ENCODE measurements around the gene COL5A2. TPM values are rescaled to one million over a fixed set of nuclear protein-coding genes. Genes with fewer than 3 reads are reported as not detected.

Gene COL5A2
- total and polyA plus RNA-seq, 8 donors = 122 to 324 (median 210) TPM

GRCh38 chr2:189074506-189074905, 105.1 kb downstream of the COL5A2 start:
- Histone ChIP-seq H3K36me3 (no peaks in the 10 kb centered on the region), H3K27ac (no peak overlapping the region), H3K27me3 (no peaks in the 10 kb centered on the region), H3K4me3 (no peak overlapping the region), H3K9me3 (no peaks in the 10 kb centered on the region), H3K4me1 (no peaks in the 10 kb centered on the region)
- DNase-seq (no peak), ATAC-seq (no peak)
- TF ChIP-seq CTCF (IDR thresholded peaks at IDR 0.05) = no peak
- intact Hi-C loops (cut with DNase I) = no loop called here

DNA sequence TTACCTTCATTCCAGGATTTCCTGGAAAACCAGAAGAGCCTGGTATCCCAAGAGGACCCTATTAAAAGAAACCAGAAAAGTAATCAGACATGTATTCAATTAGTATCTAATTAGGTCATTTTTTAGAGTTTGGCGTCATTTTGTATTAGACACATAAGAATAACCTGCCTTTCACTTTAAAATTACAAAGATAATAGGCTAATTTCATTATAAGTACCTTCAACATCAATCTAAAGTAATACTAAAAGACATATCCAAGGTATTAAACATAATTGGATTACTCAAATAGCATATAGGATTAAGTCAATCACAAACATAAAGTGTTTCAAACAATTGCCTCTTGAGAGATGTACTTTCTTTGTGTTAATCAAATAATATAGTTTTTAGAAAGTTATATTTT, 107.5 kb downstream of the COL5A2 start:
- TF ChIP-seq CTCF (IDR thresholded peaks at IDR 0.05) = no peak
- H3K4me1 ChIP-seq = no peaks in the 10 kb centered on the region
- no peak overlapping the region for H3K4me3 ChIP-seq
- intact Hi-C loops (cut with DNase I) = no loop called here
- H3K27ac ChIP-seq = no peak overlapping the region
- no peaks in the 10 kb centered on the region for H3K36me3 ChIP-seq
- ATAC-seq = no peak
- no peaks in the 10 kb centered on the region for H3K27me3 ChIP-seq
- H3K9me3 ChIP-seq = no peaks in the 10 kb centered on the region
- DNase-seq = no peak

GRCh38 chr2:189069855-189070619, 109.5 kb downstream of the COL5A2 start:
- Histone ChIP-seq H3K27me3 (no peaks in the 10 kb centered on the region), H3K36me3 (no peaks in the 10 kb centered on the region), H3K4me1 (no peaks in the 10 kb centered on the region), H3K27ac (no peak overlapping the region), H3K9me3 (no peaks in the 10 kb centered on the region), H3K4me3 (no peak overlapping the region)
- ATAC-seq (no peak), DNase-seq (no peak)
- no peak for TF ChIP-seq CTCF (IDR thresholded peaks at IDR 0.05)
- intact Hi-C loops (cut with DNase I) = no loop called here

DNA sequence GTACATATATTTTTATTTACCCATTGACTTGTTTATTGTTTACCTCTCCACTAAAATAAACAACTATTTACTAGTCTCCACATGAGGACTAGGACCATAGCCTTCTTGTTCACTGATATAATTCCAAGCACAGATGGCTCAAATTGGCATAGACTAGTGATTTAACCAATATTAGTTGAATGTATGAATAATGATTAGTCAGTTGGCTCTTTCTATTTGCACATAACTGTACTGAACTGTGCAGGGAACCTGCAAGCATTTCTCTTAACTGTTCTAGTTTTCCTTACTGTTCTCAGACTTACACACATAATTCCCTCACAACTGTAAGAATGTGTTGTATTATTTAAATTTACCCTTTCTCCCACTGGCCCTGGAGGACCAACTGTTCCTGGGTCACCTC, 113.5 kb downstream of the COL5A2 start:
- DNase-seq (no peak), ATAC-seq (no peak)
- Histone ChIP-seq H3K27me3 (no peaks in the 10 kb centered on the region), H3K36me3 (no peaks in the 10 kb centered on the region), H3K27ac (no peak overlapping the region), H3K9me3 (no peaks in the 10 kb centered on the region), H3K4me3 (no peak overlapping the region), H3K4me1 (no peaks in the 10 kb centered on the region)
- TF ChIP-seq CTCF (IDR thresholded peaks at IDR 0.05) = no peak
- intact Hi-C loops (cut with DNase I) = no loop called here

DNA sequence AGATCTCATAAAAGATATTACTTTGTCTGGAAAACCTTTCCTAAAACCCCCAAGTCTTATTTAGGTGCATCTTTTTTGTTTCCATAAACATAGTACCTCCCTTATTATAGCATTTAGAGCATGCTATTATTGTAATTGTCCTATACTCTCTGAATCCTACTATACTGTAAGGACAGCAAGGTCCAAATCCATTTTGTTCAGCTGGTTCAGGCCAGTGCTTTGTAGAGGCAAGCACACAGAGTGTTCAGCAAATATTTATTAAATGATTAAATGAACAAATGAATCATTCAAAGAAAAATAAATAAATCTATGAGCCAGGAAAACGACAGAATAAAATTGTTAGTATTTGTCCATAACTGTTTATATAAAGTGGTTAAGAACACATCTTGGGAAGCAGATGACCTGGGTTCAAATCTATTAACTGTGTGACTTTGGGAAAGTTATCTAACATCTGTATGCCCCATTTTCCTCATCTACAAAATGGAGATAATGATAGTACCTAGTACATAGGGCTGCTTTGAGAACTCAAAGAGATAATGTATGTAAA, 119.4 kb downstream of the COL5A2 start:
- no peaks in the 10 kb centered on the region for H3K27me3 ChIP-seq
- no peaks in the 10 kb centered on the region for H3K9me3 ChIP-seq
- ATAC-seq (no peak), DNase-seq (no peak)
- no peaks in the 10 kb centered on the region for H3K4me1 ChIP-seq
- no peaks in the 10 kb centered on the region for H3K36me3 ChIP-seq
- intact Hi-C loops (cut with DNase I) = no loop called here
- H3K27ac ChIP-seq = no peak overlapping the region
- H3K4me3 ChIP-seq = no peak overlapping the region
- no peak for TF ChIP-seq CTCF (IDR thresholded peaks at IDR 0.05)

Measured in left lung (tissue), 10 donors.